OCI-LY1 (cell line): ENCODE results near the gene CTNNA3.

Experiments used
- CTCF ChIP-seq: fragments of 200-600 bp; sonication (generic), shearing (Covaris generic); IDR thresholded peaks from 2 replicates; pipeline ENCODE4 v1.5.1; 2017; ENCODE audit warnings: mild to moderate bottlenecking, antibody characterized with exemption, low read length, moderate library complexity, mixed read lengths
- EZH2 ChIP-seq: fragments of 200-600 bp; sonication (generic), shearing (Covaris generic); IDR thresholded peaks from 2 replicates; pipeline ENCODE4 v1.8.0; 2017; ENCODE audit warnings: borderline replicate concordance, mixed run types, mild to moderate bottlenecking, antibody characterized with exemption, low read length, moderate library complexity, mixed read lengths

GRCh38 chr10:67306588-67307205 is 389.3 kb downstream of the CTNNA3 start:
- peak; percentile 55 for TF ChIP-seq CTCF
- no peak for TF ChIP-seq EZH2
